Dendritic cell treated with granulocyte-macrophage colony-stimulating factor and Interleukin-4, amounts not matched to agents 40 ng/mL and 50 ng/mL, for 4 days (primary cell): ENCODE results near the gene ACKR3.

Experiments used
- H3K27ac Mint-ChIP-seq: one replicate; pipeline ENCODE4 v1.8.0; 2022; ENCODE audit warnings: mild to moderate bottlenecking, mixed read lengths
- H3K27me3 Mint-ChIP-seq: one replicate; pipeline ENCODE4 v1.8.0; 2022; ENCODE audit warnings: mild to moderate bottlenecking, mixed read lengths
- H3K36me3 Mint-ChIP-seq: one replicate; pipeline ENCODE4 v1.8.0; 2022; ENCODE audit warnings: low read depth, mixed read lengths
- H3K4me1 Mint-ChIP-seq: one replicate; pipeline ENCODE4 v1.8.0; 2022; ENCODE audit warnings: low read depth, mixed read lengths
- H3K4me3 Mint-ChIP-seq: one replicate; pipeline ENCODE4 v1.8.0; 2022; ENCODE audit warnings: mild to moderate bottlenecking, moderate library complexity, mixed read lengths
- H3K9me3 Mint-ChIP-seq: one replicate; pipeline ENCODE4 v1.8.0; 2022; ENCODE audit warnings: mixed read lengths
- intact Hi-C: fragments of 100-400 bp; cut with micrococcal nuclease; formaldehyde crosslinking; loops from one replicate; pipeline ENCODE4 v1.15.0; 2022

ACKR3 gene

GRCh38 chr2:236568068-236568921 is 1.3 kb upstream of the ACKR3 start:
- intact Hi-C loops: no loop called here

GRCh38 chr2:236568922-236569572 is 578 bp upstream of the ACKR3 start:
- H3K9me3 Mint-ChIP-seq: no peaks in the 10 kb centered on the region
- peaks cover 42% of the 10 kb centered on the region for H3K4me1 Mint-ChIP-seq
- no peaks in the 10 kb centered on the region for H3K36me3 Mint-ChIP-seq
- intact Hi-C loops: loop anchor here (1.0 kb wide), 1 partner anchor 56 kb away; no protein-coding TSS in a partner anchor
- H3K27ac Mint-ChIP-seq: no peak overlapping the region
- peaks cover 25% of the 10 kb centered on the region for H3K27me3 Mint-ChIP-seq
- H3K4me3 Mint-ChIP-seq: peak overlapping the region; percentile 74

More at GRCh38 chr2:236568068-236568921, 1.3 kb upstream of the ACKR3 start:
- H3K4me3 Mint-ChIP-seq: peak overlapping the region; percentile 74
- H3K9me3 Mint-ChIP-seq: no peaks in the 10 kb centered on the region
- peaks cover 42% of the 10 kb centered on the region for H3K4me1 Mint-ChIP-seq
- H3K27me3 Mint-ChIP-seq: peaks cover 25% of the 10 kb centered on the region
- no peaks in the 10 kb centered on the region for H3K36me3 Mint-ChIP-seq
- H3K27ac Mint-ChIP-seq: peak overlapping the region; percentile 66

- peaks cover 36% of the 10 kb centered on the region for H3K4me1 Mint-ChIP-seq
- no peaks in the 10 kb centered on the region for H3K36me3 Mint-ChIP-seq
- no peak overlapping the region for H3K4me3 Mint-ChIP-seq
- H3K9me3 Mint-ChIP-seq: no peaks in the 10 kb centered on the region
- intact Hi-C loops: no loop called here
- H3K27me3 Mint-ChIP-seq: peaks cover 25% of the 10 kb centered on the region
- H3K27ac Mint-ChIP-seq: no peak overlapping the region
Observed at GRCh38 chr2:236570081-236570868, 650 bp downstream of the ACKR3 start.

- Mint-ChIP-seq H3K27ac (no peak overlapping the region), H3K4me3 (no peak overlapping the region), H3K36me3 (no peaks in the 10 kb centered on the region), H3K9me3 (no peaks in the 10 kb centered on the region), H3K4me1 (peaks cover 36% of the 10 kb centered on the region), H3K27me3 (peaks cover 25% of the 10 kb centered on the region)
- intact Hi-C loops: no loop called here
Observed at GRCh38 chr2:236571145-236571544, 1.5 kb downstream of the ACKR3 start.

- no peaks in the 10 kb centered on the region for H3K36me3 Mint-ChIP-seq
Observed at GRCh38 chr2:236572482-236572881, 2.9 kb downstream of the ACKR3 start.

GRCh38 chr2:236573066-236573929 is 3.7 kb downstream of the ACKR3 start:
- Mint-ChIP-seq H3K4me3 (no peak overlapping the region), H3K27ac (no peak overlapping the region), H3K27me3 (peaks cover 12% of the 10 kb centered on the region), H3K9me3 (no peaks in the 10 kb centered on the region), H3K4me1 (peaks cover 25% of the 10 kb centered on the region), H3K36me3 (no peaks in the 10 kb centered on the region)
- intact Hi-C loops: no loop called here

More at GRCh38 chr2:236572482-236572881, 2.9 kb downstream of the ACKR3 start:
- Mint-ChIP-seq H3K27ac (no peak overlapping the region), H3K4me1 (peaks cover 31% of the 10 kb centered on the region), H3K9me3 (no peaks in the 10 kb centered on the region), H3K27me3 (peaks cover 16% of the 10 kb centered on the region), H3K4me3 (no peak overlapping the region)
- intact Hi-C loops: no loop called here

- H3K27ac Mint-ChIP-seq: no peak overlapping the region
- H3K4me1 Mint-ChIP-seq: peaks cover 20% of the 10 kb centered on the region
- H3K4me3 Mint-ChIP-seq: no peak overlapping the region
- intact Hi-C loops: no loop called here
- H3K27me3 Mint-ChIP-seq: peaks cover 10% of the 10 kb centered on the region
- no peaks in the 10 kb centered on the region for H3K9me3 Mint-ChIP-seq
- H3K36me3 Mint-ChIP-seq: no peaks in the 10 kb centered on the region
Observed at GRCh38 chr2:236574000-236574399, 4.4 kb downstream of the ACKR3 start.

- Mint-ChIP-seq H3K36me3 (no peaks in the 10 kb centered on the region), H3K27me3 (peaks cover 6% of the 10 kb centered on the region), H3K4me1 (peaks cover 15% of the 10 kb centered on the region), H3K4me3 (no peak overlapping the region), H3K27ac (no peak overlapping the region), H3K9me3 (no peaks in the 10 kb centered on the region)
- intact Hi-C loops: no loop called here
Observed at GRCh38 chr2:236574424-236575145, 5.0 kb downstream of the ACKR3 start.

- H3K4me3 Mint-ChIP-seq: no peak overlapping the region
- no peaks in the 10 kb centered on the region for H3K9me3 Mint-ChIP-seq
- H3K4me1 Mint-ChIP-seq: peaks cover 8% of the 10 kb centered on the region
- no peak overlapping the region for H3K27ac Mint-ChIP-seq
- H3K27me3 Mint-ChIP-seq: peaks cover 1% of the 10 kb centered on the region
- peaks cover 3% of the 10 kb centered on the region for H3K36me3 Mint-ChIP-seq
- intact Hi-C loops: no loop called here
Observed at GRCh38 chr2:236575510-236575909, 5.9 kb downstream of the ACKR3 start.

- no peak overlapping the region for H3K4me3 Mint-ChIP-seq
- intact Hi-C loops: no loop called here
- H3K9me3 Mint-ChIP-seq: no peaks in the 10 kb centered on the region
- peaks cover 9% of the 10 kb centered on the region for H3K36me3 Mint-ChIP-seq
- no peaks in the 10 kb centered on the region for H3K27me3 Mint-ChIP-seq
- H3K4me1 Mint-ChIP-seq: peaks cover 3% of the 10 kb centered on the region
- H3K27ac Mint-ChIP-seq: no peak overlapping the region
Observed at GRCh38 chr2:236576087-236576486, 6.5 kb downstream of the ACKR3 start.

- Mint-ChIP-seq H3K9me3 (no peaks in the 10 kb centered on the region), H3K27me3 (no peaks in the 10 kb centered on the region), H3K4me1 (no peaks in the 10 kb centered on the region), H3K27ac (no peak overlapping the region), H3K4me3 (no peak overlapping the region), H3K36me3 (peaks cover 13% of the 10 kb centered on the region)
- intact Hi-C loops: no loop called here
Observed at GRCh38 chr2:236576953-236577352, 7.3 kb downstream of the ACKR3 start.

- Mint-ChIP-seq H3K4me1 (no peaks in the 10 kb centered on the region), H3K36me3 (peaks cover 13% of the 10 kb centered on the region), H3K27me3 (no peaks in the 10 kb centered on the region), H3K9me3 (no peaks in the 10 kb centered on the region), H3K4me3 (no peak overlapping the region), H3K27ac (no peak overlapping the region)
- intact Hi-C loops: no loop called here
Observed at GRCh38 chr2:236577481-236578410, 8.1 kb downstream of the ACKR3 start.
